Endometrium (tissue), 2 donors: ENCODE measurements around the gene SLC12A7.

Experiments used
- FAIRE-seq: peaks from 2 replicates; lab custom pipeline; 2012; peaks lifted over from hg19 to GRCh38; lab: Jason Lieb, UNC
- donor health status: control.
- donor health status: control.

SLC12A7 gene

GRCh38 chr5:1019001-1019905 is 92.6 kb downstream of the SLC12A7 start:
- FAIRE-seq = no peak

GRCh38 chr5:1018596-1018995 is 93.3 kb downstream of the SLC12A7 start:
- no peak for FAIRE-seq

- FAIRE-seq = no peak
Measured at GRCh38 chr5:1017691-1018455, 94.0 kb downstream of the SLC12A7 start.

DNA sequence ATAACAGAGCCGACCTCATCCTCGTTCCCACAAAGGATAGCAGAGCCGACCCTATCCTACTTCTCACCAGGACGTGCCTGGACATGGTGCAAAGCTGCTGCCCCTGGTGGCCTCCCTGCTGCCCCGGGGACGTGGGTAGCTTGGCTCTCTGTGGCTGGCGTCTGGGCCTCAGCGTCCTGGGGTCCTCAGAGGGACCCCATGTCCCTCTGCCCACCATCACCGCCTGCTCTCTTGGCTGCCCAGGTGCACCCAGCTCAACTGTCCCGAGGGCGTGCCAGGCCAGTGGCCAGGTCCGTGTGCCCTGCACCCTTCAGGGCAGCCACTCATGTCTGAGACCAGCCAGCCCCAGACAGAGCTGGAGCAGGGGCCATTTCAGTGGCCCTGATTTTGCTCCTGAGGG is 94.8 kb downstream of the SLC12A7 start:
- no peak for FAIRE-seq

GRCh38 chr5:1016476-1016875 is 95.4 kb downstream of the SLC12A7 start:
- FAIRE-seq = no peak

DNA sequence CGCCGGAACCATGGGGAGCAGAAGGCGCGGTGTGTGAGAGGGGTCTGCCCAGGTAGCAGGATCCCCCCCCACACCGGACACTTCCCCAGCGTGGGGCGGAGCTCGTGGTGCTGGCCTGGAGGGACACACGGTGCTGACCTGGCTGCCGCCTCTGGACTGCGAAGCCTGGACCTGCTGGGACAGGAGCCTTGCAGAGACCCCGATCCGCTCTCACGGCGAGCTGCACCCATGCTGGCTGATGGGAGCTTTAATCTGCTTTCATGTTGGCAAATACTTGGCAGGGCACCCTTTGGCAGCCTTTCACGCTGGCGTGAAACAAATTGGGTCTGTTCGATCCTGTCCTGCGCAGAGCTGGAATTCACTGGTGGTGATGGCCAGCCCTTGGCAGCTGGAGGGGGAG is 95.8 kb downstream of the SLC12A7 start:
- no peak for FAIRE-seq

- FAIRE-seq = no peak
Measured at GRCh38 chr5:1015507-1015906, 96.4 kb downstream of the SLC12A7 start.

- FAIRE-seq = no peak
Measured at GRCh38 chr5:1014781-1015221, 97.1 kb downstream of the SLC12A7 start.

GRCh38 chr5:1014346-1014745 is 97.5 kb downstream of the SLC12A7 start:
- no peak for FAIRE-seq

DNA sequence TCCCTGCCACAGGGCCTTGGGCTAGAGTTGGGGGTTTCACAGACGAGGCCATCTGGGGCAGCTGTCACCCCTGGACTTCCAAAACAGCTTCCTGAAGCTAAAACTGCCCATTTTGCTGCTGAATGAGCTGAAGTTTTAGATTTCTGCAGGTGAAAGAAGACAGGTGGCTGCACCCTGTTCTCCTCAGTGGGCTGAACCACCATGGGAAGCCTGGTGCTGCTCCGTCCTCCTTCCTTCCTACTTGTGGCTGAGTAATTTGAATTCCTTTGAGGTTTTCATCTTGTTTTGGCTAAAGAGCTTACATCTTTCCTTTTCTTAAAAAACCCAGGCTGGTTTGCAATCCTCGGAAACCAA is 97.9 kb downstream of the SLC12A7 start:
- no peak for FAIRE-seq

GRCh38 chr5:1013238-1013947 is 98.5 kb downstream of the SLC12A7 start:
- no peak for FAIRE-seq

GRCh38 chr5:1012900-1013237 is 99.0 kb downstream of the SLC12A7 start:
- FAIRE-seq = no peak

DNA sequence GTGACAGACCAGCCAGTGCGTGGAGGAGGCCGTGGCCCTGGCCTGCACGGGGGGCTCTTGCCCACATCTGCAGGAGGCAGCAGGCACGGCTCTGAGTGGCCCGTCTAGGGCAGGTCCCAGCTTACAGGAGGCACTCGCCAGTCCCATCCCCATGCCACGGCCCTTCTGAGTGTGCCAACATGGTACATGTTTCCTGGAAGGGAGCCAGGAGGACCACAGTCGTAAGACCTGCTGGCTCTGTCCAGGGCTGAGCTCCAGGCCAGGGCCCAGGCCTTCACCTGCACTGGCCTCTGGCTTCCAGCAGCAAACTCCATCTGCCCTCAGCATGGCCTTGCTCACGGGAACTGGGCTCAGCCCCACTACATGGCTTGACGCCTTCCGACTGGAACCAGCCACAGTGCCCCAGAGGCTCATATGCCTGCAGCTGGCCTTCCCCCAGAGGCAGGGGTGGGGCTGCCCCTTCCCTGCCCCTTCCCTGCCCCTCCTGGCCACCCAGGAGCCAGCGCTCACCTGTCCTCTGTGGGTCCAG is 99.5 kb downstream of the SLC12A7 start:
- FAIRE-seq = no peak

DNA sequence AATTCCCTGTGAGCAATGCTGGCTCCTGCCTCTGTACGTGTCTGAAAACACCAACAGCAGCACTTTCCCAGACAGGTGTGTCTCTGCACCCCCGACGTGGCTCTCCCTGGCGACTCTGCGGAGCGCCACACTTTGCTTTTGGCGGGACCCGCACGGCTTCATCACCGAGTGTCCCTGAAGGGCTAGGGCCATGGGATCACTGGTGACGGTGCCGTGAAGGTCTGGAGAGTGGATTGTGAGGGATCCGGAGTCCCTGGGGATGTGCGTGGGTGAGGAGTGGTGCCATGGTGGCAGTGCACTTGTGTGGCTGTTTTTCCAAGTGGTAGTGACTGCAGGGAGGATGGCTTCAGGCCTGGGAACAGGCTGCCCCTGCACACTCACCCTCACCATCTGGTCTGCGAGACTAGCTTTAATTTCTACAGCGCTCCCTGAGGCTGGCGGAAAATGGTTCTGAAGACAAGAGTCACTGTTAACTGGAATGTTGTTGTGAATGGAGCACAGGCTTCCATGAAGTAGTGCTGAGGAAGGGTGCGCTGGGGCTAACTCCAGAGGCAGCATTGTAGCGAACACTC is 100.0 kb downstream of the SLC12A7 start:
- FAIRE-seq = no peak

DNA sequence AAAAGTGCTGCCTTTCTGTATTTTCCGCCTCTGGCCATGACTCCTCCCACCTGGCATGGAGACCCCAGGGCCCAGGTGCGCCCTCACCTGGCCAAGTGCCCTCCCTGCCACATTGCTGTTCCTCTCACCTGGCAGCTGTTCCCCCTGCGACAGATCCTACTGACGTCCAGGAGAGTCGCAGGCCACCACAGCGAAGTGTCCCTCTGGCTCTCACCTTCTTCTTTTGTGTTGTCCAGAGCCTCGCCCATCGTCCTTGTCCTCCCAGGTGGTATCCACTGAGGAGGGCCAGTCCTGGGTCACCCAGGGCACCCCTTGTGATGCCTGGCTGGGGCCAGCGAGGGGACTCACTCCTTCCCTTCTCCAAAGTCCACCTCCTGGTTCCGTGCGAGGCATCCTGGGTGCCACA is 100.6 kb downstream of the SLC12A7 start:
- no peak for FAIRE-seq

DNA sequence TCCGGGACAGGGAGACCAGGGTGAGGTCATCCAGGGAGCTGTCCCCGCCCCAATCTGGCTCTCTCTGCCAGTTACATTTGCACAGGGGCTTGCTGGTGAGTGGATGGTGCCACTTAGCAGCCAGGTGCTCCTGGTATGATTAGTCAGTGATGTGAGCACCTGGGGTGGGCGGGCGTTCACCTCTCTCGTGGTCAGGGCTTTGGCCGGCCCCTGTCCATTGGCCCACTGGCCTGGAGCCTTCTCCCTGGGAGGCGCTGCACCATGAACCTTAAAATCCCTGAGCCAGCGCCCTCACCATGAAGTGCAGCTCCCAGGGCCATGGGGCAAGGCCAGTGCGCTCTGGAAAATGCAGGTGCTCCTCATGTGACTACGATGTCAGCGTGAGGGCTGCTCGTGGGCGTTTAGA is 101.2 kb downstream of the SLC12A7 start:
- FAIRE-seq = no peak

DNA sequence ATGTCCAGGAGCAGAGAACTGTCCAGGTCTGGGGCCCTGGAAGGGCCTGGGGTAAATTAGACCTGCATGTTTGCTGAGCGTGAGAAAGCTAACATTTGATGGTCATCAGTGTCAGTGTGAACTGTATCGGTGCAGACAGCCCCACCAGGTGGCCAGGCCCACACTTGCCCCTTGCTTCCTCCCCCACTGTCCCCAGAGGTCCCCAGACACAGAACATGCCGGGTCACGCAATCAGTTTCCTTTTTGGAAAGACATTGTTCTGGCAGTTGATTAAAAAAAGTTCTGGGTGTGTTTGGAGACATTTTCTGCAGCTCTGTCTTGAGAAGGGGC is 101.7 kb downstream of the SLC12A7 start:
- FAIRE-seq = no peak

DNA sequence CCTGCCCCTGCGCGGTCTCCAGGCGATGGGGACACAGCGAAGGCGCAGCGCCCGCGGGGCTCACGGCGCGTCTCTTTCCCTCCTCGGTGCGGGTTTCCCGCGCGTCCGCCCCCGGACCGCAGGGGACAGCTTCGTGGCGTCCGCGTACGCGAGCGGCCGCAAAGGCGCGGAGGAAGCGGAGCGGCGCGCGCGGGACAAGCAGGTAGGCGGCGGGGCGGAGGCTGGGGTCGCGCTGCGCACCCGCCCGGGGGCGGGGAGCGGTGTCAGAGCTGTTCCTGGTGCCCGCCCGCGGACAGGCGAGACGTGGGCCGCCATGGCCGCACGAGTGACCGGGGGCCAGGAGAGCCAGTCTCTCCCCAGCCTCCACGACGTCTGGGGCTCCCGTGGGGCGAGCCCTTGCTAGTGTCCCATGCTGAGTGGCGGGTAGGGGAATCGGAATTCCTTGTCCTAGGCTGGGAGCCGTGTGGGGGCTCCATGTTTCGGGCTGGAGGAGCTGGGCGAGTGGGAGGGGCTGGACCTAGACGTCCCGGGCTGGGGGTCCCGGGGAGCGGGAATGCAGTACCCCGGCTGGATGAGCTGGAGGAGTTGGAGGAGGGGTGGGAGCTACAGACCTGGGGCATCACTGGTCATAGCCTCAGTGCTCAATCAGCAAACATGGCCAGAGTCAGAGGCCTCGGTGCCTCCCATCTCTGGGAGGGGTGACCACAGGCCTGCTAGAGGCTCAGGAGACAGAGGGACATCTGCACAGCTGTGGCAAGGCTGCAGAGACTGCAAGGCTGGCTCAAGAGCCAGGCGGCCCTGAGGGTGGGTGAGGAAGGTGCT is 102.3 kb downstream of the SLC12A7 start:
- no peak for FAIRE-seq

GRCh38 chr5:1008451-1009358 is 103.2 kb downstream of the SLC12A7 start, which contains the start of gene NKD2:
Gene NKD2 (plus strand): TSS chr5:1008802. CDS start chr5:1009058, 256 bp downstream.
- no peak for FAIRE-seq
